ENCODE results near the gene MARK2. TPM values are rescaled to one million over a fixed set of nuclear protein-coding genes. Genes with fewer than 3 reads are reported as not detected.

The MARK2 gene
- total RNA-seq, 4 donors from 2014 or later, result 66.3 to 78.7 (median 71.8) TPM

DNA sequence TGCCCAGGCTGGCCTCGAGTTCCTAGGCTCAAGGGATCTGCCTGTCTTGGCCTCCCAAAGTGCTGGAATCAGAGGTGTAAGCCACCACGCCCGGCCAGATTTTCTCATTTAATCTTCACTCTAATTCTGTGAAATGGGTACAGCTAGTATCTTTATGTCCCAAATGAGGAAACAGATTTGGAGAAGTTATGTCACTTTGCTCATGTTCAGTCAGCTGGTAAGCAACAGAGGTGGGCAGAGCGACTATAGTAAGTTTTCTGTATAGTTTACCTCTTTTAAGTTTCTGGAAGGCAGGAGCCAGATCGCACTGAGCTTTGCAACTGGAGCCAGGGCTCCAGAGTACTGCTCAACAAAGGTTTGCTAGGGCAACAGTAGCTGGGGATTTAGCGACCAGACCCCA, 44.9 kb downstream of the MARK2 start:
- Histone ChIP-seq H3K9me3 (no peaks in the 10 kb centered on the region), H3K27me3 (no peaks in the 10 kb centered on the region), H3K4me3 (no peak overlapping the region), H3K36me3 (no peaks in the 10 kb centered on the region), H3K27ac (peak overlapping the region; percentile 34), H3K4me1 (peaks cover 77% of the 10 kb centered on the region)
- WGBS, result 89% methylated on average over 6 of the region's 6 CpGs
- DNase-seq (ENCODE audit: low spot score in 2 of 2), result no peak
- TF ChIP-seq, protein P1, sequence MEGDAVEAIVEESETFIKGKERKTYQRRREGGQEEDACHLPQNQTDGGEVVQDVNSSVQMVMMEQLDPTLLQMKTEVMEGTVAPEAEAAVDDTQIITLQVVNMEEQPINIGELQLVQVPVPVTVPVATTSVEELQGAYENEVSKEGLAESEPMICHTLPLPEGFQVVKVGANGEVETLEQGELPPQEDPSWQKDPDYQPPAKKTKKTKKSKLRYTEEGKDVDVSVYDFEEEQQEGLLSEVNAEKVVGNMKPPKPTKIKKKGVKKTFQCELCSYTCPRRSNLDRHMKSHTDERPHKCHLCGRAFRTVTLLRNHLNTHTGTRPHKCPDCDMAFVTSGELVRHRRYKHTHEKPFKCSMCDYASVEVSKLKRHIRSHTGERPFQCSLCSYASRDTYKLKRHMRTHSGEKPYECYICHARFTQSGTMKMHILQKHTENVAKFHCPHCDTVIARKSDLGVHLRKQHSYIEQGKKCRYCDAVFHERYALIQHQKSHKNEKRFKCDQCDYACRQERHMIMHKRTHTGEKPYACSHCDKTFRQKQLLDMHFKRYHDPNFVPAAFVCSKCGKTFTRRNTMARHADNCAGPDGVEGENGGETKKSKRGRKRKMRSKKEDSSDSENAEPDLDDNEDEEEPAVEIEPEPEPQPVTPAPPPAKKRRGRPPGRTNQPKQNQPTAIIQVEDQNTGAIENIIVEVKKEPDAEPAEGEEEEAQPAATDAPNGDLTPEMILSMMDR (IDR thresholded peaks at IDR 0.05), result no peak
- TF ChIP-seq POLR2A (IDR thresholded peaks at IDR 0.05), result no peak
- TF ChIP-seq POLR2AphosphoS5 (IDR thresholded peaks at IDR 0.05), result no peak
- no peak for TF ChIP-seq EP300 (IDR thresholded peaks at IDR 0.05)

DNA sequence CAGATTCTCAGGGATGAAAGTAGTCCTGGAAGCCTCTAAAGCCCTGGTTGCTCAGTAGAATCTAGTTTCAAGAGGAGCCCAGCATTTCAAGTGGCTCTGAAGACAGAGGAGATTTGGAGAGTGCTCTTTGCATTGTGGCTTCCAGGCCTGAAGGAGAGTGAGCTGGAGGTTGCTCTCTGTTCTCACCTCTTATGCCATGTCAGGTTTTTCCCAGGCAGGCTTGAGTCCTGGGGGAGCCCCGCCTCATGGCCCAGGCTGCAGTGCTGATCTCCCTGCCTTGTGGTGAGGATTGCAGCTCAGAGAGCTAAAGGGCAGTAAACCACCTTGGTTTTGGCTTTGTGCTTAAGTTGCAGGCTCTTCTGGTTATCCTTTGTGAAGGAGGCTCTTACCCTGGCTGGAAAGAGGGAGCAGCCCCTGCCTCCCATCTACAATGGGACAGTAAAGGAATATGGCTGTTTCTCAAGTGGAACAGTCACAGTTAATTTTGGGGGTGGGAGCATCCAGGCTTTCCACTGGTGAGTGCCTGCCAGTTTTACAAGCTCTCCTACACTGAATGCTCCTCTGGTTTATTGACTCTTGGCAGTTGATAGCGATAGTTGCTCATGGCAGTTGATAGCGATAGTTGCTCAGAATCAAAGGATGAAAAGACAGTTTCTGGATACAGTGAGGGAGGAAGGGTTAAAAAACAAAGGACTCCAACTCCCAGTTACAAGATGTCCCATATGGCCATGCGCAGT, 45.5 kb downstream of the MARK2 start:
- H3K36me3 ChIP-seq, result no peaks in the 10 kb centered on the region
- H3K4me1 ChIP-seq, result peaks cover 77% of the 10 kb centered on the region
- WGBS, result 82% methylated on average over 3 of the region's 4 CpGs
- TF ChIP-seq EP300 (IDR thresholded peaks at IDR 0.05) (no peak), POLR2AphosphoS5 (IDR thresholded peaks at IDR 0.05) (no peak), POLR2A (IDR thresholded peaks at IDR 0.05) (no peak)
- TF ChIP-seq, protein P1 (IDR thresholded peaks at IDR 0.05), result no peak
- no peaks in the 10 kb centered on the region for H3K9me3 ChIP-seq
- H3K27me3 ChIP-seq, result no peaks in the 10 kb centered on the region
- H3K4me3 ChIP-seq, result no peak overlapping the region
- H3K27ac ChIP-seq, result peak overlapping the region; percentile 34
- no peak for DNase-seq (ENCODE audit: low spot score in 2 of 2)

DNA sequence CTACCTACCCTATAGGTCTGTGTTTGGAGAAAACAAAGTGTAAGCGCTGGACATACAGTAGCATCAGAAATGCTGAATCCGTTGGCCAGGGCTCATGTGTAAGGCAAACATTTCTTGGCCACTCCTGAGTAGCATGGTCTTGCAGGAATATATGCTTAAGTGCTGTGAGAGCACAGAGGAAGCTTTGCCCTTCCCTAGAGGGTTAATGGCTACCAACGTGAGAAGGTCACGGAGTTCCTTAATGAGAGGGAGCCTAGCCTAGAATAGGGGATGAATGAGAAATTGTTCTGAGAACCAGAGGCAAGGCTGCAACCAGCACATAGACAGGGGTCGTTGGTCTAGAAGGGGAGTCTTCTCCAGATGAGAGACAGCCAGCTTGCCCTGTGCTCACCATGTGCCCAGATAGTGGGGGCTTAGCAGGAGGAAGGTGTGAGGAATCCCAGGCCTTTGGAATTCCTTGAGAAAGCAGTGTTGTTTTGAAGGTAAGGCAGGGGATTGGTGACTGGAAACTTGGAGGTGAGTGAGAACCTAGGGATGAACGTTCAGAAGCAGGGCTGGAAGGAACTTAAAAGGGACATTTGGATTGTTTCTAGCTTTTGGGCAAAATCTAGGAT, 48.6 kb downstream of the MARK2 start:
- peak overlapping the region; percentile 86 for H3K27ac ChIP-seq
- 41% methylated on average over 6 of the region's 6 CpGs for WGBS
- H3K4me1 ChIP-seq, result peaks cover 86% of the 10 kb centered on the region
- no peaks in the 10 kb centered on the region for H3K36me3 ChIP-seq
- no peaks in the 10 kb centered on the region for H3K27me3 ChIP-seq
- DNase-seq (ENCODE audit: low spot score in 2 of 2), result no peak
- no peaks in the 10 kb centered on the region for H3K9me3 ChIP-seq
- TF ChIP-seq POLR2AphosphoS5 (IDR thresholded peaks at IDR 0.05), result no peak
- TF ChIP-seq EP300 (IDR thresholded peaks at IDR 0.05), result no peak
- no peak for TF ChIP-seq POLR2A (IDR thresholded peaks at IDR 0.05)
- TF ChIP-seq, protein P1 (IDR thresholded peaks at IDR 0.05), result no peak
- no peak overlapping the region for H3K4me3 ChIP-seq

DNA sequence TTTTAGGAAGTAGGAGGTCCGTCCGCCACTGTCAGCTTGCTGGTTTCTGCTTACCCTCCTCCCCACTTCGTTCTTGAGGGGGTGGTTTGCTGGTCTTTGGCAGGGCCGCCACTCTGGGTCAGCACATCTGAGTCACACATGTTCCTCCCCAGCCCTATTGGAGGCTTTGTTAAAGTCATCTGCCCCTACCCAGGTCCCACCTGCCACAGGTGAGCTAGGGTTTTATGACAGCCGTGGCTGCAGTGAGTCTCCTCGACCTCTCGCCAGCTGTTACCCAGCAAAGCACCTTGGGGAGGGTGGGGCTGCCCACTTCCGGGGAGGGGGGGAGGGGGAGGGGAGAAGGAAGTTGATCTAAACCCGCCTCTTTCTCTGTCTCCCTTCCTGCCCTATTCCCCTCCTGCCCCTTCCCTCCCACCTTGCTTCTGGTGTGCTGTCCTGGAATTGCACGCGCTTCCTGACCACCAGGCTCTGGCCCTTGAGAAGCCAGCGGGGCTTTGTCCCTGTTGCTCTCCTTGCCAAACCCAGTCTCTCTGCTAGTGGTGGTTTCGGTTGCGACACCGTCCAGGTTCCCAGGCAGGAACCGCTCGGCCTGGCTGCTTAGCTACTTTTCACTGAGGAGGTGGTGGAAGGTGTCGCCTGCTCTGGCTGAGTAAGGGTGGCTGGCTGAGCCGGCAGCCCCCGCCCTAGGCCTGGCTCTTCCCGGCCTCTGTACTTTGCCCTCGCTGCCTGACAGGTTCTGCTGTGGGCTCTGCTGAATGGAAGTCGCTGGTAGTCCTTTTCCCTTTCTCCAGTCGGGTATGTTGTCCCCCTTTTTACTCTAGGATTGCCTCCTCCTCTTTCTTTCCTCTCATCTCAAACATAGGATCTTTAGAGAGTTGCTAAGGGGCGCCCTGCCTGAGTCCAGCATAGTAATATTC, 49.5 kb downstream of the MARK2 start:
- TF ChIP-seq EP300 (IDR thresholded peaks at IDR 0.05) (no peak), POLR2AphosphoS5 (IDR thresholded peaks at IDR 0.05) (no peak), POLR2A (IDR thresholded peaks at IDR 0.05) (no peak)
- TF ChIP-seq, protein P1 (IDR thresholded peaks at IDR 0.05), result no peak
- 19% methylated on average over 17 of the region's 25 CpGs for WGBS
- no peaks in the 10 kb centered on the region for H3K36me3 ChIP-seq
- no peaks in the 10 kb centered on the region for H3K27me3 ChIP-seq
- H3K27ac ChIP-seq, result peak overlapping the region; percentile 86
- H3K4me1 ChIP-seq, result peaks cover 79% of the 10 kb centered on the region
- H3K9me3 ChIP-seq, result no peaks in the 10 kb centered on the region
- peak overlapping the region; percentile 44 for H3K4me3 ChIP-seq
- DNase-seq (ENCODE audit: low spot score in 2 of 2), result no peak
